Gastrocnemius medialis (tissue), 4 donors: ENCODE data around the gene LAMA4. TPM values are rescaled to one million over a fixed set of nuclear protein-coding genes. Genes with fewer than 3 reads are reported as not detected.

Source experiments
- ATAC-seq, 2 donors: fragments of 150-250 bp; one replicate each; pipeline ENCODE4 v1.9.1; 2016
- DNase-seq, 2 donors: peaks; one replicate each; pipeline ENCODE4 v3.0.0-alpha.2; 2019
- H3K27ac ChIP-seq, 4 donors: fragments of 200-600 bp; sonication (generic); 1 replicate in 1 of 4; 2 replicates in 3 of 4; pipeline ENCODE4 v1.5.1; 2016 to 2018; ENCODE audit warnings: mild to moderate bottlenecking in 2 of 4, moderate library complexity in 1 of 4
- H3K27me3 ChIP-seq, 3 donors: fragments of 200-600 bp; sonication (generic) in 2 of 3; 1 replicate in 1 of 3; 2 replicates in 2 of 3; pipeline versions ENCODE4 v1.5.1 to v1.6.0; 2016 to 2019; ENCODE audit warnings: mild to moderate bottlenecking in 1 of 3, moderate library complexity in 1 of 3
- H3K36me3 ChIP-seq, 2 donors: fragments of 200-600 bp; sonication (generic) in 1 of 2; one replicate each; pipeline ENCODE4 v1.5.1; 2017 to 2018
- H3K4me1 ChIP-seq, 2 donors: fragments of 200-600 bp; sonication (generic) in 1 of 2; one replicate each; pipeline ENCODE4 v1.5.1; 2016 to 2017; ENCODE audit warnings: mild to moderate bottlenecking in 2 of 2
- H3K4me3 ChIP-seq, 4 donors: fragments of 200-600 bp; sonication (generic) in 3 of 4; 1 replicate in 1 of 4; 2 replicates in 3 of 4; pipeline ENCODE4 v1.5.1; 2016 to 2019; ENCODE audit warnings: mild to moderate bottlenecking in 2 of 4
- H3K9me3 ChIP-seq, 3 donors: fragments of 200-600 bp; sonication (generic) in 2 of 3; 1 replicate in 1 of 3; 2 replicates in 2 of 3; pipeline ENCODE4 v1.5.1; 2016 to 2019
- POLR2A ChIP-seq, 2 donors: fragments of 450-650 bp; IDR thresholded peaks; one replicate each; pipeline ENCODE4 v1.6.1; 2017; ENCODE audit warnings: antibody characterized with exemption in 2 of 2, mild to moderate bottlenecking in 2 of 2, moderate library complexity in 2 of 2
- in situ Hi-C, 4 donors: fragments of 200-750 bp; cut with MboI; loops; one replicate each; pipeline versions ENCODE4 v1.15.0 to v1.8.0; 2017; ENCODE audit warnings: low sequenced_read_pairs in 4 of 4
- intact Hi-C: fragments of 100-400 bp; cut with DNase I; formaldehyde crosslinking; loops from one replicate; pipeline ENCODE4 v1.15.1; 2023; ENCODE audit warnings: low total_unique reads
- total RNA-seq, 4 donors: library from RNA; depleted of rRNA; stranded (reverse); fragments of >200 nt; gene quantifications; one replicate each; pipeline versions ENCODE4 v1.1.0 to v1.2.3, GENCODE V29; 2016
- TF ChIP-seq, protein P1 (sequence below), 5 experiments: fragments of 450-650 bp in 3 of 5; fragments of 200-600 bp in 2 of 5; sonication (generic) in 2 of 5; IDR thresholded peaks in 4 of 5; conservative IDR thresholded peaks in 1 of 5; 1 replicate in 4 of 5; 2 replicates in 1 of 5; pipeline ENCODE4 v1.5.1; 2016 to 2019; ENCODE audit warnings: antibody characterized with exemption in 5 of 5, mild to moderate bottlenecking in 3 of 5, moderate library complexity in 3 of 5

The LAMA4 gene
- total RNA-seq, 4 donors from 2014 or later: 4.4 to 19.1 (median 7.4) TPM

GRCh38 chr6:112176175-112176574 is 78.2 kb downstream of the LAMA4 start:
- TF ChIP-seq, protein P1, sequence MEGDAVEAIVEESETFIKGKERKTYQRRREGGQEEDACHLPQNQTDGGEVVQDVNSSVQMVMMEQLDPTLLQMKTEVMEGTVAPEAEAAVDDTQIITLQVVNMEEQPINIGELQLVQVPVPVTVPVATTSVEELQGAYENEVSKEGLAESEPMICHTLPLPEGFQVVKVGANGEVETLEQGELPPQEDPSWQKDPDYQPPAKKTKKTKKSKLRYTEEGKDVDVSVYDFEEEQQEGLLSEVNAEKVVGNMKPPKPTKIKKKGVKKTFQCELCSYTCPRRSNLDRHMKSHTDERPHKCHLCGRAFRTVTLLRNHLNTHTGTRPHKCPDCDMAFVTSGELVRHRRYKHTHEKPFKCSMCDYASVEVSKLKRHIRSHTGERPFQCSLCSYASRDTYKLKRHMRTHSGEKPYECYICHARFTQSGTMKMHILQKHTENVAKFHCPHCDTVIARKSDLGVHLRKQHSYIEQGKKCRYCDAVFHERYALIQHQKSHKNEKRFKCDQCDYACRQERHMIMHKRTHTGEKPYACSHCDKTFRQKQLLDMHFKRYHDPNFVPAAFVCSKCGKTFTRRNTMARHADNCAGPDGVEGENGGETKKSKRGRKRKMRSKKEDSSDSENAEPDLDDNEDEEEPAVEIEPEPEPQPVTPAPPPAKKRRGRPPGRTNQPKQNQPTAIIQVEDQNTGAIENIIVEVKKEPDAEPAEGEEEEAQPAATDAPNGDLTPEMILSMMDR (IDR thresholded peaks at IDR 0.05 in 4 of 5, conservative IDR thresholded peaks at IDR 0.05 in 1 of 5): no peak
- TF ChIP-seq POLR2A (IDR thresholded peaks at IDR 0.05): no peak
- no peaks in the 10 kb centered on the region for H3K36me3 ChIP-seq

GRCh38 chr6:112173221-112173804 is 81.1 kb downstream of the LAMA4 start:
- H3K27me3 ChIP-seq: no peaks in the 10 kb centered on the region
- H3K27ac ChIP-seq: no peak overlapping the region
- H3K36me3 ChIP-seq: no peaks in the 10 kb centered on the region
- no peak for TF ChIP-seq POLR2A (IDR thresholded peaks at IDR 0.05)
- TF ChIP-seq, protein P1 (IDR thresholded peaks at IDR 0.05 in 4 of 5, conservative IDR thresholded peaks at IDR 0.05 in 1 of 5): no peak
- H3K9me3 ChIP-seq: no peaks in the 10 kb centered on the region
- intact Hi-C loops (no loop called here), in situ Hi-C loops (loop anchor here in 2 of 4 donors (10.0 kb wide), 2 partner anchors 131 to 141 kb away; no protein-coding TSS in a partner anchor)
- ATAC-seq (no peak), DNase-seq (no peak)
- H3K4me3 ChIP-seq: no peak overlapping the region
- no peaks in the 10 kb centered on the region for H3K4me1 ChIP-seq

More at GRCh38 chr6:112176175-112176574, 78.2 kb downstream of the LAMA4 start:
- no peaks in the 10 kb centered on the region for H3K9me3 ChIP-seq
- no peaks in the 10 kb centered on the region for H3K4me1 ChIP-seq
- intact Hi-C loops (no loop called here), in situ Hi-C loops (loop anchor here (5.0 to 25.0 kb wide), 4 partner anchors 129 to 1736 kb away; no protein-coding TSS in a partner anchor)
- no peaks in the 10 kb centered on the region for H3K27me3 ChIP-seq
- ATAC-seq (no peak), DNase-seq (no peak)
- H3K4me3 ChIP-seq: no peak overlapping the region
- H3K27ac ChIP-seq: no peak overlapping the region

GRCh38 chr6:112172540-112172939 is 81.8 kb downstream of the LAMA4 start:
- no peaks in the 10 kb centered on the region for H3K9me3 ChIP-seq
- no peaks in the 10 kb centered on the region for H3K36me3 ChIP-seq
- H3K27ac ChIP-seq: no peak overlapping the region
- in situ Hi-C loops: loop anchor here in 2 of 4 donors (10.0 kb wide), 2 partner anchors 132 to 142 kb away; no protein-coding TSS in a partner anchor
- TF ChIP-seq POLR2A (IDR thresholded peaks at IDR 0.05): no peak
- TF ChIP-seq, protein P1 (IDR thresholded peaks at IDR 0.05 in 4 of 5, conservative IDR thresholded peaks at IDR 0.05 in 1 of 5): no peak
- H3K4me1 ChIP-seq: no peaks in the 10 kb centered on the region
- intact Hi-C loops: no loop called here
- no peaks in the 10 kb centered on the region for H3K27me3 ChIP-seq
- ATAC-seq: no peak
- H3K4me3 ChIP-seq: no peak overlapping the region
- DNase-seq: no peak

DNA sequence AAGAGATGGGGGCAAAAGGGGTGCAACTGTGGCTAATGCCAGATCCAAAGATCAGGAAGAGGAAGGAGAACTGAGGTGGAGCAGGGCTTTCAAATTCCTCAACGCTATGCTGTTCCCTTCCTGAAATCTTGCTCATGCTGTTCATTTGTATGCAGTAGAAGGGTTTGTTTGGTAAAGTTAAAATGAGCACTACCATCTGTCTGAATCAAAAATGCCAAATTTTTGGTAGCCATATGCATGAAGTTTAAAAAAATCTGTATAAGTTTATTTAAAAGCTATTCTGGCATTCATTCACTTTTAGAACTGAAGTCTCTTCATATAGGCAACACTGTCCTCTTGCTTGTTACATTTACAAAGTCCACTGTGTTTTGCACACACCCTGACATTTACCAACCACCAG is 84.8 kb downstream of the LAMA4 start:
- in situ Hi-C loops: no loop called here
- Histone ChIP-seq H3K9me3 (no peaks in the 10 kb centered on the region), H3K4me1 (no peaks in the 10 kb centered on the region), H3K4me3 (no peak overlapping the region), H3K27me3 (no peaks in the 10 kb centered on the region), H3K36me3 (no peaks in the 10 kb centered on the region), H3K27ac (no peak overlapping the region)
- DNase-seq (no peak), ATAC-seq (no peak)
- intact Hi-C loops: no loop called here
- TF ChIP-seq POLR2A (IDR thresholded peaks at IDR 0.05): no peak
- TF ChIP-seq, protein P1 (IDR thresholded peaks at IDR 0.05 in 4 of 5, conservative IDR thresholded peaks at IDR 0.05 in 1 of 5): no peak
